ENCODE data around the gene RBMS1.

Gene RBMS1

GRCh38 chr2:160417745-160418397, 75.7 kb downstream of the RBMS1 start:
- in situ Hi-C loops (cut with MboI; ENCODE audit: low sequenced_read_pairs): no loop called here

GRCh38 chr2:160415991-160416390, 77.6 kb downstream of the RBMS1 start:
- in situ Hi-C loops (cut with MboI; ENCODE audit: low sequenced_read_pairs): no loop called here

DNA sequence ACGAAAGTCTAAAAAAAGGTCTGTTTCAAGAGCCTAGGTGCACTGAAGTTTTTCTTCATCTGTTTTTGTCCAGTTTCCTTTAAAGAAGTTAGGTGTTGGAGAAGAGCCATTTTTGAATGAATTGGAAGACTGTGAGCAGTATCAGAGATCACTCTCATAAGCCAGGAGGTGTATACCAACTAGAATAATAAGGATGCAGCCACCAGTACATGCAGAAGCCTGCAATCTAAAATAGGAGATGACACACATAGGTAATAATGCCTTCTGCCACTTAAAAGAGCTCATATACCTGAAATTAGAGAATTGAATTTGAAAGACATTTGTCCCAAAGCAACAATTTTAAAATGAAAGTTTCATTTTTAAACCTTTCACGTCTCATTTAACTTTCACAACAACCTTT, 81.7 kb downstream of the RBMS1 start:
- in situ Hi-C loops (cut with MboI; ENCODE audit: low sequenced_read_pairs): no loop called here

GRCh38 chr2:160411167-160411566, 82.4 kb downstream of the RBMS1 start:
- in situ Hi-C loops (cut with MboI; ENCODE audit: low sequenced_read_pairs): no loop called here

- in situ Hi-C loops (cut with MboI; ENCODE audit: low sequenced_read_pairs): no loop called here
Measured at GRCh38 chr2:160409480-160409879, 84.1 kb downstream of the RBMS1 start.

- in situ Hi-C loops (cut with MboI; ENCODE audit: low sequenced_read_pairs): no loop called here
Measured at GRCh38 chr2:160408959-160409291, 84.7 kb downstream of the RBMS1 start.

- in situ Hi-C loops (cut with MboI; ENCODE audit: low sequenced_read_pairs): no loop called here
Measured at GRCh38 chr2:160408173-160408958, 85.2 kb downstream of the RBMS1 start.

DNA sequence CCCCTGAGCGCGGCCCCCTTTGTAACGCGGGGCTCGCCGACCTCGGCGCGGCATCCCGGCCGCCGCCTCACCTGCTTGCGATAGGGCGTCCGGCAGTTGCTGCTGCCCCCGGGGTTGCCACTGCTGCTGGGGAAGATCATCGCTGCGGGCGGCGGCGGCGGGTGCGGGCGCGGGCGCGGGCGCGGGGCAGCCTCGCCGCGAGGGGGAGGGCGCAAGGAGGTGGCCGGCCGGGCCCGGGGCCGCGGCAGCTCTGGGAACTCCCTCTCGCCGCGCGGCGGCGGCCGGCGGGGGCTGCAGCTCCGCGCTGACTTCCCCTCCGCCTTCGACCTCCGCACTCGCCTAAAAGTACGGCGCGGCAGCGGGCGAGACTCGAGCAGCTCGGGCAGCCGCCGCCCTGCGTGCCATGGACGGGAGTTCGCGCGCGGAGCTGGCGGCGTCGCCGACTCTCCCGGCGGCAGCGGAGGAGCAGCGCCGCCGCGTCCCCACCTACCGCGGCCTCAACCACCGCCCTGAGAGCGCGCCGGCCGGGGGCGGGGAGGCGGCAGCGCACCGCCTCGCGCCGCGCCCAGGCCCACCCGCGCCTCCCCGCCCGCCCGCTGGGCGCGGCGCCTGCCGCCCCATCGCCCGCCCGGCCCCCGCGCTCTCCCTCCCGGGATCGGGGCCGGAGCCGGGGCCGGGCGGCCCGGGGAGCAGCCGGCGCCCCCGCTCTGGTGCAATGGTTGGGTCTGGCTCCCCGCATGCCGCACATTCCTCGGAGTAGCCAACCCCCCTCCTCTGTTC, 86.0 kb downstream of the RBMS1 start:
- in situ Hi-C loops (cut with MboI; ENCODE audit: low sequenced_read_pairs): no loop called here

GRCh38 chr2:160406591-160407392, 86.8 kb downstream of the RBMS1 start:
- in situ Hi-C loops (cut with MboI; ENCODE audit: low sequenced_read_pairs): no loop called here

- in situ Hi-C loops (cut with MboI; ENCODE audit: low sequenced_read_pairs): no loop called here
Measured at GRCh38 chr2:160405077-160405867, 88.3 kb downstream of the RBMS1 start.

- in situ Hi-C loops (cut with MboI; ENCODE audit: low sequenced_read_pairs): no loop called here
Measured at GRCh38 chr2:160402997-160403979, 90.3 kb downstream of the RBMS1 start.

GRCh38 chr2:160402501-160402900, 91.1 kb downstream of the RBMS1 start:
- in situ Hi-C loops (cut with MboI; ENCODE audit: low sequenced_read_pairs): no loop called here

- in situ Hi-C loops (cut with MboI; ENCODE audit: low sequenced_read_pairs): no loop called here
Measured at GRCh38 chr2:160401895-160402294, 91.7 kb downstream of the RBMS1 start.

DNA sequence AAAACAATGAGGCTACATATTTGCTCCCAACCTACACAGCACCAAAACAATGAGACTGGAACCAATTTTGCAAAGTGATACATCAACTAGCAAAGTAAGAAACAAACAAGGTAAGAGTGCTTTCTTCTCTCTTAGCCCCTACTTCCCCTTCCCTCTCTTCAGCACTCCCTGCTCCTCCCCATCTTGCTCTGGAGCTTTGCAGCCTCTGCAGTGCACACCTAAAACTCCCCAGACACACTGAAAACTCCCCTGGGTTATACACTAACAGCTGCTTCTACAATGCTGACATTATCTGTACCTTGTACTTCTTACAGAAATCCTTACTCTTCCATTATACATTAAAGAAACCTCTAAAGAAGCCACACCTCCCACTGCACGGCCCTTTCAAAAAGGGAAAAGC, 93.7 kb downstream of the RBMS1 start:
- in situ Hi-C loops (cut with MboI; ENCODE audit: low sequenced_read_pairs): no loop called here

DNA sequence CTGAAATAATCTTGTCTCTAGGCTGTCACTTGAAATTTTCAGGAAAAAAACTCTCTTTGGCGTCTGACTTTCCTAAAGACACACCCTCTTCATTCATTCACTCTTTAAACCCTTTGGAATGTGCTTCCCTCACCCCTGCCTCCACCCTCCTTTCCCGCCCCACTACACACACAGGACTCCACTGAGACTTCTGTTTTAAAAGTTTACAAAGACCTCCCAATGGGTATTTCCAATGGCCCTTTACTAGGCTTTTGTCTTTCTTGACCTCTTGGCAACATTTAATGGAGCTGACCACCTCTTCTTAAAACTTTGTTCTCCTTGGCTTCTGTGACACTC, 96.1 kb downstream of the RBMS1 start:
- in situ Hi-C loops (cut with MboI; ENCODE audit: low sequenced_read_pairs): no loop called here

- in situ Hi-C loops (cut with MboI; ENCODE audit: low sequenced_read_pairs): no loop called here
Measured at GRCh38 chr2:160394153-160394552, 99.5 kb downstream of the RBMS1 start.

GRCh38 chr2:160392201-160392600, 101.4 kb downstream of the RBMS1 start:
- in situ Hi-C loops (cut with MboI; ENCODE audit: low sequenced_read_pairs): no loop called here

DNA sequence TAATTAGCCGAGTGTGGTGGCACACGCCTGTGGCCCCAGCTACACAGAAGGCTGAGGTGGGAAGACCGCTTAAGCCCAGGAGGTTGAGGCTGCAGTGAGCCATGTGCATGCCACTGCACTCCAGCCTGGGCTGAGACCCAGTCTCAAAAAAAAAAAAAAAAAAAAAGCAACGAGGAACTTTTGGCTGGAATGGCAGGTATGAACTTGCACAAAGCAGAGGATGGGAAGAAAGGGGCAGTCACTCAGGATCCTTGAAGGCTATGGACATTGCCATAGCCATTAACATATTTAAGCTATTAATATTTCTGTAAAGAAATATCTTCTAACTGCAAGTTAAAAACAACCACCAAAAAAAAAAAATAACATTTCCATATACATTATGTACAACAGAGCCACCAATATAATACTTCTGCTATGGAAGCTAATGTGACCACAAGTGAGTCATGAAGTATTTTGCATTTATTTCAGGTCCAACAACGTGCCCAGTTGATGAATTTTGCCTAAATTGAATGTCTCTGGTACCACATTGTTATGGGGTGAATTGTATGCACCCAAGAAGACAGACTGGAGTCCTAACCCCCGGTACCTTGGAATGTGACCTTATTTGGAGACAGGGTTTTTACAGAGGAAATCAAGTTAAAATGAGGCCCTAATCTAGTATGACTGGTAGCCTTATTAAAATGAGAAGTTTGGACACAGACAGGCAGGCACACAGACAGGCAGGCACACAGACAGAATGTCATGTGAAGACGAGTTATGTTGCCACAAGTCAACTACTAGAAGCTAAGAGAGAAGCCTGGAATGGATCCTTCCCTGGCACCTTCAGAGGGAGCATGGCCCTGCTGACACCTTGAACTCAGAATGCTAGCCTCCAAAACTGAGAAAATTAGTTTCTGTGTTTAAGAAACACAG, 102.8 kb downstream of the RBMS1 start:
- in situ Hi-C loops (cut with MboI; ENCODE audit: low sequenced_read_pairs): no loop called here
